GM18858 (cell line): ENCODE results near the gene SLC25A12.
"Not testable (repeated sequence)": the region's sequence is repeated elsewhere in the genome, so short reads cannot be mapped to it uniquely, and the experiment has no call there.

Experiments
- ATAC-seq: cut with Tn5 transposase; IDR thresholded peaks from one replicate; pipeline ENCODE4 v1.9.1; 2021; ENCODE audit not compliant: unreplicated experiment

The SLC25A12 gene

GRCh38 chr2:171893824-171894611 is at the start of gene SLC25A12:
Gene SLC25A12, minus strand, starts transcription at chr2:171894244. Its CDS starts 30 bp downstream, at chr2:171894214.
- ATAC-seq = peak; percentile 85

- no peak for ATAC-seq
These were observed 47.3 kb upstream of the SLC25A12 start for GRCh38 chr2:171941316-171941699.

- ATAC-seq = no peak
These were observed 45.7 kb upstream of the SLC25A12 start for GRCh38 chr2:171939743-171940071.

- ATAC-seq = no peak
These were observed 45.2 kb upstream of the SLC25A12 start for GRCh38 chr2:171939058-171939742.

- ATAC-seq = no peak
These were observed 36.3 kb upstream of the SLC25A12 start for GRCh38 chr2:171930385-171930784.

- ATAC-seq = no peak
These were observed 30.3 kb upstream of the SLC25A12 start for GRCh38 chr2:171924170-171924942.

- no peak for ATAC-seq
These were observed 29.2 kb upstream of the SLC25A12 start for GRCh38 chr2:171923206-171923605.

- peak; percentile 91 for ATAC-seq
These were observed 28.4 kb upstream of the SLC25A12 start, which contains the start of gene HAT1 for GRCh38 chr2:171922230-171923022. Gene HAT1, plus strand, starts transcription at chr2:171922461. Its CDS starts 40 bp downstream, at chr2:171922501.

GRCh38 chr2:171921970-171922229 is 27.9 kb upstream of the SLC25A12 start:
- no peak for ATAC-seq

GRCh38 chr2:171919453-171919852 is 25.4 kb upstream of the SLC25A12 start:
- ATAC-seq = no peak

- no peak for ATAC-seq
These were observed 19.5 kb upstream of the SLC25A12 start for GRCh38 chr2:171913517-171913916.

GRCh38 chr2:171910494-171910893 is 16.4 kb upstream of the SLC25A12 start:
- ATAC-seq = no peak

GRCh38 chr2:171909266-171909665 is 15.2 kb upstream of the SLC25A12 start:
- no peak for ATAC-seq

GRCh38 chr2:171908235-171908634 is 14.2 kb upstream of the SLC25A12 start:
- ATAC-seq = no peak

- ATAC-seq = no peak
These were observed 8.9 kb upstream of the SLC25A12 start for GRCh38 chr2:171902840-171903420.

GRCh38 chr2:171899623-171900282 is 5.7 kb upstream of the SLC25A12 start:
- not testable (repeated sequence) for ATAC-seq

GRCh38 chr2:171895786-171896185 is 1.7 kb upstream of the SLC25A12 start:
- no peak for ATAC-seq

- ATAC-seq = no peak
These were observed 536 bp upstream of the SLC25A12 start for GRCh38 chr2:171894612-171894947.

GRCh38 chr2:171893196-171893823 is 734 bp downstream of the SLC25A12 start:
- ATAC-seq = no peak

GRCh38 chr2:171889808-171890207 is 4.2 kb downstream of the SLC25A12 start:
- ATAC-seq = no peak
